OCI-LY7 (cell line): ENCODE data around the gene PSAP. TPM values are rescaled to one million over a fixed set of nuclear protein-coding genes. Genes with fewer than 3 reads are reported as not detected.

Experiments used
- BruUV-seq: library from RNA; stranded (reverse); fragments of 400-500 nt; replicated peaks from 2 replicates; lab custom pipeline; 2021; lab: Mats Ljungman, UMichigan
- CTCF ChIA-PET: fragments of 300-600 bp; sonication (Branson Sonifier 250); formaldehyde crosslinking; loops from one replicate; lab custom pipeline; 2022; ENCODE audit warnings: antibody characterized with exemption; ENCODE audit not compliant: unreplicated experiment; lab: Charles Lee
- POLR2A ChIA-PET: fragments of 300-600 bp; sonication (Branson Sonifier 250); formaldehyde crosslinking; loops from one replicate; lab custom pipeline; 2022; ENCODE audit warnings: antibody characterized with exemption; lab: Charles Lee
- DNase-seq: peaks from one replicate; pipeline ENCODE4 v3.0.0-alpha.2; 2015; ENCODE audit warnings: low spot score
- H2AFZ ChIP-seq: fragments of 200-600 bp; sonication (generic), shearing (Covaris generic); 2 replicates; pipeline ENCODE4 v1.6.1; 2014; ENCODE audit warnings: mild to moderate bottlenecking, antibody characterized with exemption, low read length, moderate library complexity
- H3K27ac ChIP-seq: fragments of 200-600 bp; sonication (generic); 2 replicates; pipeline ENCODE4 v1.5.1; 2014; ENCODE audit warnings: mixed run types, low read depth, mild to moderate bottlenecking, moderate library complexity, low read length, inconsistent platforms; ENCODE audit not compliant: poor library complexity, severe bottlenecking
- H3K36me3 ChIP-seq: fragments of 200-600 bp; sonication (generic); 2 replicates; pipeline ENCODE4 v1.6.1; 2014; ENCODE audit warnings: mild to moderate bottlenecking, antibody characterized with exemption, low read length, moderate library complexity, mixed read lengths; ENCODE audit not compliant: insufficient read depth
- H3K4me1 ChIP-seq: fragments of 200-600 bp; sonication (generic); 2 replicates; pipeline ENCODE4 v1.5.1; 2014; ENCODE audit warnings: mild to moderate bottlenecking, low read length; ENCODE audit not compliant: insufficient read depth, poor library complexity, severe bottlenecking
- H3K4me2 ChIP-seq: fragments of 200-600 bp; sonication (generic); 2 replicates; pipeline ENCODE4 v1.6.1; 2014; ENCODE audit warnings: mild to moderate bottlenecking, low read length
- H3K4me3 ChIP-seq: fragments of 200-600 bp; sonication (generic); 2 replicates; pipeline ENCODE4 v1.5.1; 2014; ENCODE audit warnings: mild to moderate bottlenecking, low read depth, low read length; ENCODE audit not compliant: poor library complexity, severe bottlenecking
- H3K79me2 ChIP-seq: fragments of 200-600 bp; sonication (generic); 2 replicates; pipeline ENCODE4 v1.6.1; 2016; ENCODE audit warnings: low read depth, mild to moderate bottlenecking, low read length, moderate library complexity, mixed read lengths; ENCODE audit not compliant: insufficient read depth
- H3K9me2 ChIP-seq: fragments of 200-600 bp; sonication (generic); 2 replicates; pipeline ENCODE4 v1.6.1; 2016; ENCODE audit warnings: mild to moderate bottlenecking, low read length, mixed read lengths; ENCODE audit not compliant: insufficient read depth
- H3K9me3 ChIP-seq: fragments of 200-600 bp; sonication (generic); 2 replicates; pipeline ENCODE4 v1.6.1; 2014; ENCODE audit warnings: mild to moderate bottlenecking, mixed run types, low read length, mixed read lengths
- H4K20me1 ChIP-seq: fragments of 200-600 bp; sonication (generic); 2 replicates; pipeline ENCODE4 v1.6.1; 2014; ENCODE audit warnings: mild to moderate bottlenecking, antibody characterized with exemption, low read length, moderate library complexity, mixed read lengths; ENCODE audit not compliant: insufficient read depth
- EZH2phosphoT487 ChIP-seq: fragments of 200-600 bp; sonication (generic); IDR thresholded peaks from 2 replicates; pipeline ENCODE4 v1.6.1; 2018; ENCODE audit warnings: low read depth, borderline replicate concordance, mild to moderate bottlenecking, mixed run types, antibody characterized with exemption, low read length, moderate library complexity, mixed read lengths
- intact Hi-C: fragments of 100-400 bp; cut with micrococcal nuclease; formaldehyde crosslinking; loops from one replicate; pipeline ENCODE4 v1.10.0; 2022; ENCODE audit not compliant: unreplicated experiment
- total RNA-seq, 2 experiments: library from RNA; depleted of rRNA in 1 of 2; stranded (reverse); fragments of >200 nt in 1 of 2; shearing (Covaris generic) in 1 of 2; gene quantifications; 2 replicates each; pipeline ENCODE4 v1.2.3, GENCODE V29; 2014 to 2022
- TF ChIP-seq, protein P1 (sequence below): fragments of 200-600 bp; sonication (generic); conservative IDR thresholded peaks from 2 replicates; pipeline ENCODE4 v1.5.1; 2014; ENCODE audit warnings: mild to moderate bottlenecking, antibody characterized with exemption, low read length, moderate library complexity, mixed read lengths

Gene PSAP
- total RNA-seq, 2 experiments from 2014 or later = 163 to 200 TPM

DNA sequence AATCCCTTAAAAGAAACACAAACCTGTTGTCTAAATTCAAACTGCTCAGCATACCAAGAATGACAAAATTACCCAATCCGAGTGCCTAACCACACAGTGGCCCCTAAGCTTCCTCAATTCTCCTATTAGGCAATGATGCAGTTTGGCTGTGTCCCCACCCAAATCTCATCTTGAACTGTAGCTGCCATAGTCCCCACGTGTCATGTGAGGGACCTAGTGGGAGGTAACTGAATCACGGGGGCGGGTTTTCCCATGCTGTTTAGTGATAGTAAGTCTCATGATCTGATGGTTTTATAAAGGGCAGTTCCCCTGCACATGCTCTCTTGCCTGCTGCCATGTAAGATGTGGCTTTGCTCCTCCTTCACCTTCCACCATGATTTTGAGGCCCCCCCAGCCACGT, 21.9 kb downstream of the PSAP start:
- Histone ChIP-seq H3K27ac (no peak overlapping the region), H3K79me2 (peaks cover 16% of the 10 kb centered on the region; the same call in 1 of the 2 replicates), H3K4me2 (no peak overlapping the region), H4K20me1 (no peaks in the 10 kb centered on the region), H3K36me3 (peaks cover 94% of the 10 kb centered on the region), H3K4me3 (no peak overlapping the region), H3K4me1 (peaks cover 19% of the 10 kb centered on the region), H2AFZ (no peak overlapping the region), H3K9me3 (no peaks in the 10 kb centered on the region), H3K9me2 (no peaks in the 10 kb centered on the region)
- ChIA-PET POLR2A (no interaction called here), CTCF (no interaction called here)
- intact Hi-C loops = no loop called here
- TF ChIP-seq EZH2phosphoT487 = no peak
- no TSS peak for BruUV-seq
- no peak for DNase-seq

DNA sequence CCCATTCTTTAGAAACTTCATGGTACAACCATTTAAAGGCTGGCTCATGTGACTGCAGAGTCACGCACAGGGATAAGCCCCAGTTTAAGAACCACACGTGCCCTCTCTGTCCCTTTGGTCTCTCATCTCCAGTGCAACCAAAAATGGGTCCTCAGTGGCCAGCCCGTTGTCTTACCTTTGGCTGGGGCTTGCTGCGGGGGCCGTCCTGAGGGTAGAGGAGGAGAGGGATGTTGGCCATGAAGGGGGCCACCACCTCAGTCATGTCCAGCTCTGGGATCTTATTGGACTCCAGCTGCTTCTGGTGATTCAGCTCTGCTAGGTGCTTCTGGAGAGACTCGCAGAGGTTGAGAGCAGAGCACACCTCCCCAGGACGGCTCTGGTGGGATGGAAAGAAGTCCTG, 22.3 kb downstream of the PSAP start:
- intact Hi-C loops = no loop called here
- H3K9me2 ChIP-seq = no peaks in the 10 kb centered on the region
- peaks cover 14% of the 10 kb centered on the region for H3K4me1 ChIP-seq
- no TSS peak for BruUV-seq
- peaks cover 12% of the 10 kb centered on the region; the same call in 1 of the 2 replicates for H3K79me2 ChIP-seq
- no peak overlapping the region for H3K4me3 ChIP-seq
- CTCF ChIA-PET = no interaction called here
- H2AFZ ChIP-seq = no peak overlapping the region
- peaks cover 94% of the 10 kb centered on the region for H3K36me3 ChIP-seq
- no peaks in the 10 kb centered on the region for H4K20me1 ChIP-seq
- no peak for TF ChIP-seq EZH2phosphoT487
- TF ChIP-seq, protein P1, sequence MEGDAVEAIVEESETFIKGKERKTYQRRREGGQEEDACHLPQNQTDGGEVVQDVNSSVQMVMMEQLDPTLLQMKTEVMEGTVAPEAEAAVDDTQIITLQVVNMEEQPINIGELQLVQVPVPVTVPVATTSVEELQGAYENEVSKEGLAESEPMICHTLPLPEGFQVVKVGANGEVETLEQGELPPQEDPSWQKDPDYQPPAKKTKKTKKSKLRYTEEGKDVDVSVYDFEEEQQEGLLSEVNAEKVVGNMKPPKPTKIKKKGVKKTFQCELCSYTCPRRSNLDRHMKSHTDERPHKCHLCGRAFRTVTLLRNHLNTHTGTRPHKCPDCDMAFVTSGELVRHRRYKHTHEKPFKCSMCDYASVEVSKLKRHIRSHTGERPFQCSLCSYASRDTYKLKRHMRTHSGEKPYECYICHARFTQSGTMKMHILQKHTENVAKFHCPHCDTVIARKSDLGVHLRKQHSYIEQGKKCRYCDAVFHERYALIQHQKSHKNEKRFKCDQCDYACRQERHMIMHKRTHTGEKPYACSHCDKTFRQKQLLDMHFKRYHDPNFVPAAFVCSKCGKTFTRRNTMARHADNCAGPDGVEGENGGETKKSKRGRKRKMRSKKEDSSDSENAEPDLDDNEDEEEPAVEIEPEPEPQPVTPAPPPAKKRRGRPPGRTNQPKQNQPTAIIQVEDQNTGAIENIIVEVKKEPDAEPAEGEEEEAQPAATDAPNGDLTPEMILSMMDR = no peak
- no peaks in the 10 kb centered on the region for H3K9me3 ChIP-seq
- no peak overlapping the region for H3K4me2 ChIP-seq
- no peak overlapping the region for H3K27ac ChIP-seq
- no peak for DNase-seq
- POLR2A ChIA-PET = no interaction called here

DNA sequence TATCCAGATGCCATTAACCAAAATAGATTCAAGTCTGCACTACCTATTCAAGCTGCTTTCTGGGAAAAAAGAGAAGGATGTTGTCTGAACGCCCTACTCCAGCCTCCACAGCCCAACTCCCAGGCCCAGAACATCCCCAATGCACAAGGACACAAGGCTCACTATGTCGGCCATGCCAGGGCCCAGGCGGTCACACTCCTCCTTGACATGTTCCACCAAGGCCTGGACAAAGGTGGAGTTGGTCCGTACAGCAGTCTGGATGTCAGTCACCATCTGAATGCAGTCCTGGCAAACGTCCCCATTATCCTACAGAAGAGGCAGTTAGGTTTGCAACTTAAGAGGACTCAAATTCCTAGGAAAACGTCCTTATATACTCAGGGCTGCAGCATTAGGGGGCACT, 23.2 kb downstream of the PSAP start:
- H2AFZ ChIP-seq = no peak overlapping the region
- no peak overlapping the region for H3K4me2 ChIP-seq
- no peaks in the 10 kb centered on the region for H3K9me2 ChIP-seq
- H4K20me1 ChIP-seq = no peaks in the 10 kb centered on the region
- no peak overlapping the region for H3K27ac ChIP-seq
- no peak for TF ChIP-seq EZH2phosphoT487
- TF ChIP-seq, protein P1 = no peak
- ChIA-PET POLR2A (interaction anchor here (0.6 kb wide), 1 partner anchor 10 kb away, joined by 3 read pairs; no protein-coding TSS in a partner anchor), CTCF (no interaction called here)
- H3K4me3 ChIP-seq = no peak overlapping the region
- intact Hi-C loops = no loop called here
- peaks cover 95% of the 10 kb centered on the region for H3K36me3 ChIP-seq
- no peak for DNase-seq
- no TSS peak for BruUV-seq
- H3K79me2 ChIP-seq = peaks cover 5% of the 10 kb centered on the region; the same call in 1 of the 2 replicates
- H3K4me1 ChIP-seq = peaks cover 5% of the 10 kb centered on the region
- no peaks in the 10 kb centered on the region for H3K9me3 ChIP-seq
